Muscle of leg (tissue), 11 donors: ENCODE measurements around the gene SIMC1. TPM values are rescaled to one million over a fixed set of nuclear protein-coding genes. Genes with fewer than 3 reads are reported as not detected.

ENCODE experiments used
- DNase-seq: peaks from one replicate; pipeline ENCODE4 v3.0.0; 2013
- H3K27ac ChIP-seq: one replicate; pipeline ENCODE4 v1.5.1; 2013; ENCODE audit warnings: mild to moderate bottlenecking, low read length, control low read depth
- H3K27me3 ChIP-seq: one replicate; pipeline ENCODE4 v1.6.1; 2013; ENCODE audit warnings: low read length; ENCODE audit not compliant: control insufficient read depth, insufficient read depth
- H3K36me3 ChIP-seq: one replicate; pipeline ENCODE4 v1.6.1; 2013; ENCODE audit warnings: low read length; ENCODE audit not compliant: control insufficient read depth, insufficient read depth
- H3K4me1 ChIP-seq: one replicate; pipeline ENCODE4 v1.6.1; 2013; ENCODE audit warnings: low read length; ENCODE audit not compliant: control insufficient read depth, insufficient read depth
- H3K4me3 ChIP-seq: one replicate; pipeline ENCODE4 v1.5.1; 2013; ENCODE audit warnings: low read length, control low read depth
- H3K9me3 ChIP-seq: replicated peaks from 2 replicates; pipeline ENCODE4 v1.6.1; 2013; ENCODE audit warnings: low read depth, low read length; ENCODE audit not compliant: control insufficient read depth
- WGBS: methylation state at CpG from one replicate; pipeline ENCODE4 v1.1.5; 2013; ENCODE audit warnings: missing lambda C conversion rate; ENCODE audit not compliant: insufficient coverage; 5-methylcytosine and 5-hydroxymethylcytosine counted together
- polyA plus RNA-seq, 8 donors: library from polyadenylated mRNA; unstranded; fragments of 120-200 nt; gene quantifications; one replicate each; pipeline versions ENCODE4 v1.2.1 to v1.2.3, GENCODE V29; 2013; ENCODE audit warnings: inconsistent platforms in 1 of 8, low replicate concordance in 1 of 8; ENCODE audit not compliant: insufficient read length in 8 of 8, insufficient read depth in 1 of 8
- total RNA-seq: library from RNA; stranded (reverse); fragments of 120-200 nt; gene quantifications from one replicate; pipeline ENCODE4 v1.2.4, GENCODE V29; 2013

SIMC1 gene
- total and polyA plus RNA-seq, 9 donors, result 11.8 to 20.9 (median 14.4) TPM

GRCh38 chr5:176387384-176387925 lies 149.2 kb downstream of the SIMC1 start:
- H3K9me3 ChIP-seq, result no peaks in the 10 kb centered on the region
- WGBS, result 0% methylated on average over 3 of the region's 8 CpGs
- no peaks in the 10 kb centered on the region for H3K27me3 ChIP-seq
- no peak overlapping the region for H3K27ac ChIP-seq
- peaks cover 54% of the 10 kb centered on the region for H3K36me3 ChIP-seq
- DNase-seq, result no peak
- peaks cover 15% of the 10 kb centered on the region for H3K4me1 ChIP-seq
- H3K4me3 ChIP-seq, result peak overlapping the region; percentile 79

- DNase-seq, result peak; percentile 25
- Histone ChIP-seq H3K4me1 (peaks cover 15% of the 10 kb centered on the region), H3K27me3 (no peaks in the 10 kb centered on the region), H3K4me3 (peak overlapping the region; percentile 79), H3K36me3 (peaks cover 54% of the 10 kb centered on the region), H3K27ac (peak overlapping the region; percentile 36), H3K9me3 (no peaks in the 10 kb centered on the region)
- whole genome bisulfite sequencing, result under 1% methylated on average over 29 of the region's 29 CpGs
Observed at GRCh38 chr5:176388003-176388443, 149.8 kb downstream of the SIMC1 start.

DNA sequence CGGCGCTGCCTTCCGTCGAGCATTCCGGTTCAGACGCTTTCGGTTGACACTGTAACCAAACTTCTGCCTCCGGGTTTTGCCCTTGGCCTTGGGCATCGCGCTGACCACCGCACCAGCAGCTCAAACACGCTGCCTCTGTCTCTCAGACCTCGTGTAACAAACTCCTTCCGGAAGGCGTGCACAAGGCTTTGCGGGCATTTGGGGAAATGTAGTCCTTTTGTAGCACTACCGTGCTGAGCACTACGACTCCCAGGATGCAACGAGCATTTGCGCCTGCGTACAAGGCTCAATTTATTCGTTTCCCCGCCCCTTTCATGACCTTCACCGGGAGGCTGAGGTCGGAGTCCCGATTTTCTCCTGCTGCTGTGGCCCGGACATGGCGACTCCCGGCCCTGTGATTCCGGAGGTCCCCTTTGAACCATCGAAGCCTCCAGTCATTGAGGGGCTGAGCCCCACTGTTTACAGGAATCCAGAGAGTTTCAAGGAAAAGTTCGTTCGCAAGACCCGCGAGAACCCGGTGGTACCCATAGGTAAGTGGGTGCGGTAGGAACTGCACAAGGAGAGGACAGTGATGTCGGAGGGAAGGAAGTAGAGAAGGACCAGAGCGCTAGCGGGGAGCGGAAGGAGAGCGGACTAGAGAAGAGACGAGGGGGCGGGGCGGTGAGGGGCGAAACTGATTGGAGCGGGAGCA lies 150.4 kb downstream of the SIMC1 start, which contains the start of the genes HIGD2A and NOP16:
TSS of gene HIGD2A (plus strand) at position 308 of the 691 bp plus-strand sequence. CDS start at position 377, 69 bp downstream.
TSS of gene NOP16 (minus strand) at position 155 of the 691 bp plus-strand sequence. CDS start at position 96, 59 bp downstream.
- H3K4me1 ChIP-seq, result peaks cover 15% of the 10 kb centered on the region
- WGBS, result under 1% methylated on average over 46 of the region's 47 CpGs
- H3K36me3 ChIP-seq, result peaks cover 50% of the 10 kb centered on the region
- H3K4me3 ChIP-seq, result peak within 1 kb of the TSS; percentile 79
- H3K9me3 ChIP-seq, result no peaks in the 10 kb centered on the region
- no peaks in the 10 kb centered on the region for H3K27me3 ChIP-seq
- peak; percentile 100 for DNase-seq
- H3K27ac ChIP-seq, result peak within 1 kb of the TSS; percentile 99

GRCh38 chr5:176389135-176390123 lies 151.2 kb downstream of the SIMC1 start:
- Histone ChIP-seq H3K27me3 (no peaks in the 10 kb centered on the region), H3K9me3 (no peaks in the 10 kb centered on the region), H3K27ac (peak overlapping the region; percentile 99), H3K4me3 (peak overlapping the region; percentile 79), H3K36me3 (peaks cover 48% of the 10 kb centered on the region), H3K4me1 (peaks cover 15% of the 10 kb centered on the region)
- no peak for DNase-seq
- 7% methylated on average over 26 of the region's 41 CpGs for WGBS

DNA sequence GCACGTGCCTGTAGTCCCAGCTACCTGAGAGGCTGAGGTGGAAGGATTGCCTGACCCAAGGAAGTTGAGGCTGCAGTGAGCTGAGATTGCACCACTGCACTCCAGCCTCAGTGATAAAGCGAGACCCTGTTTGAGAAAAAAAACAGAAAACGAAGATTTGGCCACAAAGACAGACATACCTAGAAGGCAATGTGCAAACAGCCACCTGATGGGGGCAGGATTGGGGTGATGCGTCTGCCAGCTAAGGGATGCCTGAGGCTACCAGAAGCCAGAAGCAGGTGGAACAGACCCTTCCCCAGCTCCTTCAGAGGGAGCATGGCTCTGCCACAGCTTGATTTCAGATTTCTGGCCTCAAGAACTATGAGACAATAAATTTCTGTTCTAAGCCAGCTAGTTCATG lies 153.3 kb downstream of the SIMC1 start:
- Histone ChIP-seq H3K27me3 (no peaks in the 10 kb centered on the region), H3K27ac (no peak overlapping the region), H3K4me1 (peaks cover 15% of the 10 kb centered on the region), H3K36me3 (peaks cover 42% of the 10 kb centered on the region), H3K4me3 (no peak overlapping the region), H3K9me3 (no peaks in the 10 kb centered on the region)
- WGBS, result 83% methylated on average over 4 of the region's 4 CpGs
- no peak for DNase-seq

- H3K27ac ChIP-seq, result no peak overlapping the region
- no peaks in the 10 kb centered on the region for H3K27me3 ChIP-seq
- H3K36me3 ChIP-seq, result peaks cover 42% of the 10 kb centered on the region
- H3K4me1 ChIP-seq, result peaks cover 11% of the 10 kb centered on the region
- DNase-seq, result no peak
- WGBS, result no CpG with 5 or more reads among the region's 4 CpGs
- H3K9me3 ChIP-seq, result no peaks in the 10 kb centered on the region
- H3K4me3 ChIP-seq, result no peak overlapping the region
Observed at GRCh38 chr5:176391999-176392398, 153.8 kb downstream of the SIMC1 start.

DNA sequence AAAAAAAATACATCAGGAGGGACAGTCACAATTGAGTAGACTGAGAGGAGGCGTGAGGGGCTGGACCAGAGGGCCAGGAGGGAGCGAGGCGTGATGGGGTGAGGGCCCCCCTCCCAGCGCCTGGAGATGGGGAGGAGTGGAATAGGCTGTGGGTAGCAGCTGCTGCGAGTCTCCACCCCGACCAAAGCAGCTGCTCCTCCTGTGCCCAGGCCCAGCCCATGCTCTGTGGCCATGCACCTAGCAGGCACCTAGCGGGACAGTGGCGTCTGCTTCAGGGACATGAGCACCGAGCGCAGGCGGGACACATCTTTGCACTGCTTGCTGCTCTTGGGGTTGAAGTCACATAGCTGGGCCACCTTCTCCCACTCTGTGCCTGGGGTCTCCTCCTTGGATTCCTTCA lies 154.3 kb downstream of the SIMC1 start:
- Histone ChIP-seq H3K4me1 (peaks cover 9% of the 10 kb centered on the region), H3K36me3 (peaks cover 42% of the 10 kb centered on the region), H3K27me3 (no peaks in the 10 kb centered on the region), H3K9me3 (no peaks in the 10 kb centered on the region), H3K4me3 (no peak overlapping the region), H3K27ac (no peak overlapping the region)
- WGBS, result 91% methylated on average over 10 of the region's 11 CpGs
- no peak for DNase-seq

DNA sequence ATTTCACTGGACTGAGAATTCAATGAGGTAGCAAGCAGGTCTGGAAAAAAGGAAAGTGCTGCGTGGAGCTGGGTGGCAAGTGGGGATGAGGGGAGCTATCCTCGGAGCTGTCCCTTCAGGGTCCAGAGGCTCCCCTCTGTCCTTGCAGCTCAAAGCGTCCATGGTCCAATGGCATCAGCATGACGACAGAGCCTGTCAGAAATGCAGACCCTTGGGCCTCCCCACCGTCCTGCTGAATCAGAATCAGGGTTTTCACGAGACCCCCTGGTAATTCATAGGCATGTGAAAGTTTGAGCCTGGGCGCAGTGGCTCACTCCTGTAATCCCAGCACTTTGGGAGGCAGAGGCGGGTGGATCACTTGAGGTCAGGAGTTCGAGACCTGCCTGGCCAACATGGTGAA lies 155.9 kb downstream of the SIMC1 start:
- no peaks in the 10 kb centered on the region for H3K9me3 ChIP-seq
- no peak overlapping the region for H3K4me3 ChIP-seq
- no peak overlapping the region for H3K27ac ChIP-seq
- 85% methylated on average over 6 of the region's 9 CpGs for WGBS
- H3K4me1 ChIP-seq, result peaks cover 7% of the 10 kb centered on the region
- no peak for DNase-seq
- peaks cover 46% of the 10 kb centered on the region for H3K36me3 ChIP-seq
- H3K27me3 ChIP-seq, result no peaks in the 10 kb centered on the region

DNA sequence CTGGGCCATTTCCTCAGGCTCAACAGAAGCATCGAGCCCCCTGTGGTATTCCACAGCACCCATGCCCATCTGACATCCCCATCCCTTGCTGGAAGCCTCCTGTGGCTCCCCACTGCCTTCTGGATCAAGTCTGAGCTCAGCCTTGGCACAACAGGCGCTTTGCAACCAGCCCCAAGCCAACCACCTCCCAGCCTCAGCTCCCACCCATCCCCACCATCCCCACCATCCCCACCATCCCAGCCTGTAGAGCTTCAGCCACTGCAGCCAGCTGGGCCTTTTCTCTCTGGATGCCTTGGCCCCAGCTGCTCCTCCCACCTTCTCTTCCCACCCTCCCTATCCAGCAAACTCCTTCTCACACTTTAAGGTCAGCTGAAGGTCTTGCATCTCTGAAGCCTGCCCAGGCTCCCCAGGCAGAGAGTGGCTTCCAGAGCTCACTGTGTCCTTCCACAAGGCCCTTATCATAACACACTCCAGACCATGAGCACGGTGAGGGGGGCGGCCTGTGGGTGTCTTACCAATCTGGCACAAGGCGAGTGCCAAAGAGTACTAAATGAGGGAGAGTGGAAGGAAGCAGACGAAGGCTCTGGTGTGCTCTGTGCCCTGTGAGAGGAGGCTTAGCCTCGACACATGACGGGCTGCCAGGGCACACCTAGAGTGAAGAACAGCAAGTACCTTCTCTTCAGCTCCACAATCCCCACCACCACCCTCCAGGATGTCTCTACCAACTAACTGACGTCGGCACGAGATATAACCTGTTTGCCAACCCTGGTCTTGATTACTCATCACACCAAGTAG lies 156.9 kb downstream of the SIMC1 start:
- no peak for DNase-seq
- Histone ChIP-seq H3K27ac (no peak overlapping the region), H3K4me1 (peaks cover 4% of the 10 kb centered on the region), H3K27me3 (no peaks in the 10 kb centered on the region), H3K4me3 (no peak overlapping the region), H3K36me3 (peaks cover 46% of the 10 kb centered on the region), H3K9me3 (no peaks in the 10 kb centered on the region)
- WGBS, result 77% methylated on average over 5 of the region's 11 CpGs
